Measurements from ENCODE around the gene HSPH1. TPM values are rescaled to one million over a fixed set of nuclear protein-coding genes. Genes with fewer than 3 reads are reported as not detected.

HSPH1 gene
- total and polyA plus RNA-seq, 2 of the 8 experiments (the other 6 are each of a cell fraction or from before 2014, with no cell fraction given), result 14.2 to 145 TPM

DNA sequence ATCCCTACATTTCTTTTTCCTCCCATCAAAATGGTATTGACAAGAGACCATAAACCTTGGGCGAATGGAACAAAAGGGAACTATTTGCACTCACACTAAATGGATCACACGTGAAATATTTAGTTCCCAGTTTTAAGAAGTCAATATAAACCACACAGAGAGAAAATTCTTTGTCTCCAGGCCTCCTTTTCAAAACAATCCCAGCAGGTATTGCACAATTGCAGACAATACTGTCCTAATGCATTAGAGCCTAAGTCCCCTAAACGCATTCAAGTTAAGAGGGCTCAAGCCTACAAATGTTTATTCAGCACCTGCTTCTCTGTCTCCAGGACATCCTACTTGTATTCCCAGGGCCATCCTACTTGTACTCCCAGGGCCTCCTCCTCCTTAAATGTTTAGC, 36.8 kb upstream of the HSPH1 start:
- H3K4me3 ChIP-seq (ENCODE audit: extremely low read depth in 1 of 4, insufficient read depth in 2 of 4, low read depth in 3 of 4, low read length in 4 of 4), result no peak overlapping the region
- POLR2A ChIA-PET (ENCODE audit: partially characterized antibody), result no interaction called here
- H2BK20ac ChIP-seq (ENCODE audit: low read length), result no peak overlapping the region
- H2BK15ac ChIP-seq (ENCODE audit: low read length), result no peak overlapping the region
- FAIRE-seq, result no peak
- H3K23me2 ChIP-seq (ENCODE audit: low read depth, low read length), result no peaks in the 10 kb centered on the region
- CTCF ChIA-PET (ENCODE audit: partially characterized antibody), result interaction anchor here (1.0 to 1.2 kb wide), 2 partner anchors 13 to 174 kb away, joined by 3 read pairs; no protein-coding TSS in a partner anchor
- 92% methylated on average over 3 of the region's 3 CpGs; no CpG with 5 or more reads in 1 of the 2 experiments for WGBS, 2 experiments (ENCODE audit: extremely low coverage in 1 of 2, insufficient coverage in 1 of 2, insufficient read length in 1 of 2, insufficient replicate concordance in 2 of 2, low coverage in 1 of 2, low lambda C conversion rate in 2 of 2, missing lambda C conversion rate in 1 of 2)
- H3K36me3 ChIP-seq (ENCODE audit: control insufficient read depth in 2 of 4, insufficient read depth in 4 of 4, low read length in 3 of 4), result no peaks in the 10 kb centered on the region
- no peak for DNase-seq (ENCODE audit: low read depth in 1 of 2, low spot score in 2 of 2)
- H2AFZ ChIP-seq (ENCODE audit: low read length), result no peak overlapping the region
- H2BK12ac ChIP-seq (ENCODE audit: low read depth, low read length), result no peak overlapping the region
- no peaks in the 10 kb centered on the region for H4K20me1 ChIP-seq (replicated peaks in 1 of 2; ENCODE audit: control insufficient read depth in 1 of 2, insufficient read depth in 2 of 2, low read length in 2 of 2)
- no peak overlapping the region for H2BK5ac ChIP-seq (ENCODE audit: low read depth, low read length)
- H3K9ac ChIP-seq (replicated peaks in 1 of 4; ENCODE audit: extremely low read depth in 1 of 4, low read depth in 3 of 4, low read length in 3 of 4), result no peak overlapping the region
- no peaks in the 10 kb centered on the region for H3K79me1 ChIP-seq (ENCODE audit: low read depth, low read length)
- H3K23ac ChIP-seq (ENCODE audit: insufficient read length), result no peak overlapping the region
- no peaks in the 10 kb centered on the region for H3K9me3 ChIP-seq (ENCODE audit: insufficient read depth in 2 of 2, low read depth in 1 of 2, low read length in 1 of 2)
- H3K4me1 ChIP-seq (replicated peaks in 1 of 4; ENCODE audit: control insufficient read depth in 3 of 4, insufficient read depth in 4 of 4, low read length in 3 of 4), result peaks cover 0 to 5% (median 0%) of the 10 kb centered on the region in 4 experiments; a peak in 2 of 7 replicates
- H3K18ac ChIP-seq (ENCODE audit: extremely low read depth, low read length), result no peak overlapping the region
- H3K14ac ChIP-seq (ENCODE audit: insufficient read length), result no peak overlapping the region
- no peak overlapping the region for H3K56ac ChIP-seq (replicated peaks; ENCODE audit: insufficient read length, low read depth, low read length)
- H2BK120ac ChIP-seq (replicated peaks; ENCODE audit: low read depth, low read length), result no peak overlapping the region
- no peak overlapping the region for H4K5ac ChIP-seq (ENCODE audit: insufficient read length, low read depth, low read length)
- H4K8ac ChIP-seq (ENCODE audit: extremely low read depth, insufficient read depth, low read length), result no peak overlapping the region
- H3K27me3 ChIP-seq (replicated peaks in 1 of 4; ENCODE audit: control insufficient read depth in 3 of 4, extremely low read depth in 1 of 4, insufficient read depth in 3 of 4, low read length in 3 of 4), result no peaks in the 10 kb centered on the region; a peak in 2 of 7 replicates
- H3K4me2 ChIP-seq (ENCODE audit: insufficient read depth in 1 of 2, low read depth in 2 of 2, low read length in 2 of 2), result no peak overlapping the region
- H3K27ac ChIP-seq (ENCODE audit: low read depth, low read length), result no peak overlapping the region
- TF ChIP-seq CEBPB (IDR thresholded peaks at IDR 0.05; ENCODE audit: low read depth, low read length) (peak; percentile 55; the same call in 1 of the 2 replicates), HDAC6 (IDR thresholded peaks at IDR 0.05; ENCODE audit: low read depth, low read length) (no peak)
- no peak overlapping the region for H2AK5ac ChIP-seq (ENCODE audit: low read depth, low read length)
- no peaks in the 10 kb centered on the region for H3K79me2 ChIP-seq (ENCODE audit: control insufficient read depth in 1 of 2, insufficient read depth in 2 of 2, low read length in 2 of 2)
- H3K4ac ChIP-seq (replicated peaks; ENCODE audit: insufficient read length, low read depth, low read length), result no peak overlapping the region
- no peak overlapping the region for H4K91ac ChIP-seq (replicated peaks; ENCODE audit: insufficient read length, low read length)

Data from H1 (cell line).